Activated T-helper 1 cell treated with anti-CD3 and anti-CD28 coated beads, Interleukin-2, amount 50 U/mL, for 16 hours (primary cell): Measurements from ENCODE around the gene KCNJ15.
"Not testable (repeated sequence)": the region's sequence is repeated elsewhere in the genome, so short reads cannot be mapped to it uniquely, and the experiment has no call there.

Experiments
- DNase-seq, 2 donors: peaks; one replicate each; pipeline ENCODE4 v3.0.0-alpha.2; 2020; ENCODE audit warnings: low read depth in 1 of 2, low spot score in 1 of 2

KCNJ15 gene

DNA sequence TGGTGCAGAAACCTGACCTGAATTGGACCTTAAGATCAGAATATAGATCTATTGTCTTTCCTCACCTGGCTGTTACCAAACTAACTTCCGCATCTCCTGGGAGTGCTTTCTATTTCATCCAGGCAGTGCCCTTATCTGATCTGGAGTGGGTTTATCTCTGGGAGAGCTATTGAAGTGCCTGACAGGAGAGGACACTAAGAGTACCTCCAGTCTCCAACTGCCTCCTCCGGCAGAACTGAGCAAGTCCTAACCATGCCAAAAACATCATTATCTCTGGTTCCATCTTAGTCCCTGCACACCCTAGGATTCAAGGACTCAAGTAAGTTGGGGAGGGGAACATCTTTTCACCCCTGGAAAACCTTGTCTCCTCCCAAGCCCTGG is 12.4 kb upstream of the KCNJ15 start:
- DNase-seq = no peak

DNA sequence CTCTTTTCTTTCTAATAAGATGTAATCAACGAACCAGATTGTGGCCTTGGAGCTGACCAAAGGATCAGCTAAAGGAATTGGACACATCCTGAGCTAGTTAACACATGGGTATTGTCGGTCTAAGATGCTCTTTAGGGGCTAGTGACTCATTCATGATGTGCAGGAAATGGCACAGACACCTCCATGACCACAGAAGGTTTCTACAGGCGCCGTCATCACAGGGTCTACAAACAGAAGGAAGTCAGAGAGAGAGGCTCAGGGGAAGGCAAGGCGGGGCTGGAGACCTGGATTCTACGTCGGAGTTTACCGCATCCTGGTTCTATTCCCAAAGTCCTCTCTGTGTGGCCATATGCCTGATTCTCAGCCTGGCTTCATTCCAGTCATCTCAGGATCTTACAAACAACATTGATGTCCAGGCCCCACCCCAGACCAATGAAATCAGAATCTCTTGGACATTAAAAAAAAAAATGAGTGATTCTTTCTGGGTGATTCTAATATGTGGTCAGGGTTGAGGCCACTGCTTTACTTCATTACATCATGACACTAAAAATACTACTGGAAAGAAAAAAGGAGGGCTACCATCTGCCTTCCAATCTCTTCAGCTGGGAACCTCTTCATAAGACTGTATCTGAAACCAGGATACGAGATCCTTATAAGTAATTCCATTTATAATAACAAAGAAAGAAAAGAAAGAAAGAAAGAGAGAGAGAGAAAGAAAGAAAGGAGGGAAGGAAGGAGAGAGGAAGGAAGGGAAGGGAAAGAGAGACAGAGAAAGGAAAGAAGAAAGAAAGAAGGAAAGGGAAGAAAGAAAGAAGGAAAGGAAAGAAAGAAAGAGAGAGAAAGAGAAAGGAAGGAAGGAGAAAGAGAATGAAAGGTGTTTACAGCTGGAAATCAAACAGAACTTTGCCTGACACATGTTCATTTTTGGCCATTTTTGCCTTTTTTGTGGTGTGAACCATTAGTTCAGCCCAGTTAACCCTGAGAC is 11.6 kb upstream of the KCNJ15 start:
- peak; percentile 17 to 25 for DNase-seq

DNA sequence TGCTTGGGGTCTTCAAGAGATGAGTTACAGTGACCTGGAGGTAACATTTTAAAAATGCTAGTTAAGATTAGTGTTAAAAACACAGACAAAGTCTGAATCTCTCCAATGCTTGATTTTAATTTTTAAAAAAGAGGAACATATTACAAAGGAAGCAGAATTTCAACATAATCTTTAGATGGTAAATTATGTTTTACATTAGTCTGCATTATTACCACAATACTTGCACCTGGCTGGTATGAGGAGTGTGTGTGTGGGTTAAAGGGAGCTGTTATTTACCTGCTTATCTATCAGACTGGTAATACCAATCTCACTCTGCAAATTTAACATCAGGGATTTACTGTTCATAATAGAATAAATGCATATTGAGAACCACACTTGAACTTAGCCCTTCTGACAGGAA is 10.3 kb upstream of the KCNJ15 start:
- DNase-seq = no peak

DNA sequence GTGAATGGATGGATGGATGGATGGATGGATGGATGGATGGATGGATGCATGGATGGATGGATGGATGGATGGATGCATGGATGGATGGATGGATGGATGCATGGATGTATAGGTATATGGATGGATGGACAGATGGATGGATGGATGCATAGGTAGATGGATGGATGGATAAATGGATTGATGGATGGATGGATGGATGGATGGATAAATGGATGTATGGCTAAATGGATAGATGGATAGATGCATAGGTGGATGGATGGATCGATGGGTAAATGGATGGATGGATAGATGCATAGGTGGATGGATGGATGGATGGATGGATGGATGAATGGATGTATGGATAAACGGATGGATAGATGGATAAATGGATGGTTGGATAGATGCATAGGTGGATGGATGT is 9.7 kb upstream of the KCNJ15 start:
- DNase-seq = not testable (repeated sequence)

DNA sequence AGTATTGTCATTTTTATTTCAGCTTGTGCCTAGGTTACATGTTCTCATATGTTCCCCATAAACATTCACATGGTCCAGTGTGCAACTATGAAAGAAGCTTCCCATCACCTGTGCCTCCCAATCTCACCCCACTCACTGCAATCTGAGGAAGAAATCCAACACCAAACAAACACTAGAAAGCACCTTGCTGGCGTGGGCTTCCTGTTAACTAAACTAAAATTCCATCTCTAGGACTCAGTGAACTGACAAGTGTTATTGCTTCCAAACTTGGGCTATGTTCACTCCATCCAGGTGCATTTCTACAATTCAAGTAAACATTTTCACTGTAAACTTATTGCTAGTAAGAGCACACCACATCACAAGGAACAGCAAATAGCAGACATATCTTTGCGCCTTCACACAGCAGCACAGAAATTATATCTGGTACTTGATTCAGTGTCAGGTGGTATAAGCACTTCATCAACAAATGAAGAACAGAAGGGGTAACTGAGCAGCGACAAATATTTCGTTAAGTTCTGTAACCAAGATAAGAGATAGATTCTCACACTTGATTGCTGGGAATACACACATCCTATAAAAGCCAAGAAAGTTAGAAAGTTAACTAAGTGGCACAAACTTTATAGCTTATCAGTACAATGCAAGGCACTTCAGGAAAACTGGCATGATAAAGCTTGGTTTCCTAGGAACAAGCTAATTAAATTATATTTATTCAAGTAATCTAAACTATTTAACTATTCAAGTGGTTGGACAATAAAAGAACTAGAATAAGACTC is 8.9 kb upstream of the KCNJ15 start:
- DNase-seq = no peak

DNA sequence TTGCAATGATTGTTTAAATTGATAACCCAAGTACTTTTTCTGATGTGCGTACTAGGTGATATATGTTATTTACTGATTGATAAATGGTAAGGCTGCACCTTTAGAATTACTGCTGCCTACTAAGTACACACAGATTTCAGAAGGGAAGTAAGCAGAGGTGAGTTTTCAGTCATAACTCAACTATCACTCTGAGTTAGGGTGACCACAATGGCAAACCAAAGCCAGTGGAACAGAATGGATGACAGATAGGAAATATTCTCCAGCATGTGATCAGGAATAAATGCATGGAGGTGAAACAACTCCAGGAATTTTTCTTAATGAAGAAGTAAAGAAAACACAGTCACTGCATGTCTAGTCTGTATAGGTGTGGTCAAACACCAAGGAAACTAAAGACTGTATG is 7.5 kb upstream of the KCNJ15 start:
- no peak for DNase-seq

DNA sequence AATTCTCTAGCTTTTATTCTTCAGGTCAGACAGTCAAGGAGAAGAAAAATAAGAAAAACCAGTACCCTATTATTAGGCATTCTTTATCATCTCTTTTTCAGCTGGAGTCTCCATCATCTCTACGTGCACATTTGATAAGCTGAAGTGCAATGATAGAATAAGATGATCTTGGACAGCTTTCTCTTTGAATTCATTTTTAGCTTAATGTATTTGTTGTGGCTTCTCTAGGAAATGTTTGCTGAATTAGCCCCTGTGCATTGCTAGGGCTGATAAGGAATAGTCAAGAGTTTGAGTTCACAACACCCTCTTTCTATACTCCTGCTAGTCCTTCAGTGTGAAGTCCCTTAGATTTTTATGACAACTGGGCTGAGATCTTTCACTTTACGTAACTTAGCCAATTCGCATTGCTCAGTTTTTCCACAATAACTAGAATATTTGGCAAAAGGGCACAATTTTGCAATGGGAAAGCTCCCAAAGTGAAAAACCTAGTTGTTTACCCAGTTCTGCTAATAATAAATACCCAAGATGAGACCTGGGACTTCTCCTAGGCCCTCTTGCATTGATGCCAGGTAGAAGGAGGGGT is 7.0 kb upstream of the KCNJ15 start:
- DNase-seq = no peak

DNA sequence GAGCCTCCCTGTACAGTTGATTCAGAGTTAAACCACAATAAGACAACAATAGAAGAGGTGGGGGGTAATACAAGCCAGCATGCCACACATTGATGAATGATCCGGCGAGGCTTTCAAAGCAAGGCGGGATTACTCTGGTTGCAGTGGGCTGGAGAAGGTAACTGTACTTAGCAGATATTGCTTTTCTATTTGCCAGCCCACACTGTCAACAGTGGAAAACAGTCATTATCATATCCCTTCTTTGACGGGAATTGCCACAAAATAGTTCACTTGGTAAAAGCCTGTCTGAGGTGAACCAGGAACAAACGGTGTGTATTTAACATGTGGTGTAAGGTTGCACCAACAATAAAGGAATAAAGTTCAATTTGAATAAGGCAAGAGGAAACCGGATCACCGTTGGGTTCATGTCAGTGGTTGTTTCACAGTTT is 5.8 kb upstream of the KCNJ15 start:
- DNase-seq = no peak

DNA sequence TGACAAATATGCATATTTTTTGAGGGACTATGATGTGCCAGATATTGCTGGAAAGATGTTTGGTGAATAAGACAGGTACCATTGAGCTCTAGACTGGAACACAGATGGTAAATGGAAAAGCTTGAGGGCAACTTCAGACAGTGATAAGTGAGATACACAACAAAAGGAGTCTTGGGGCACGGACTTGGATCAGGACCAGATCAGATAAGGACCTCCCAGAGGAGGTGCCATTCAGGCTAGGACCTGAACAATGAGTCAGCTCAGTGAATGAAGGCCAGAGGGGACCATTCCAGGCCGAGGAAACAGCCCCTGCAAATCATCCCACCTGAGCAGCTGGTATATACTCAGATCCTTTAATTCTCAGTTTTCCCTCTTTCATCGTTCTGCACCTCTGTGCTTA is 1.8 kb upstream of the KCNJ15 start:
- DNase-seq = no peak

DNA sequence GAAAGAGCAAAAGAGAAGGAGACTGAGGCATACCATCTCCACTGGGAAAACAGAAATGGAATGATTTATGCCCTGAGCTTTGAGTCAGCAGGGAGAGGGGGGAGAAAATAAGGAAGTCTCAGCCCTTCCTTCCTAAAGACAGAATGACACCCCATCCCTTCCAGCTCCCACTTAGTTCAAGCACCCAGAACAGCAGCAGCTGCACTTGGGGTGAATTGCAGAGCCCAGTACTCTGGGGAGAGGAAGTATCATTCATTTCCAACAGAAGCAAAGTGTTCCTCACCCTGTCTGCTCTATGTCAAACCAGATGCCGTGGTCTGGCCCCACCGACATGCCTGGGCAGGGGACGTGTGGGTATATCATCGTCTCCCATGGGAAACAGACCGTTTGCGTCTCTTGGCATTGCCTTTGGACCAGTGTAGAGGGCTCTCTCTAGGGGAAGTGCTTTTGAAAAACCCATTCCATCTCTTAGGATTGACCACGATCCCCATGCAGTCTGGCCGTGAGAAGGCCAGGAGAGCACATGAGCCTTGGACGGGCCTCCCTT is 1.1 kb upstream of the KCNJ15 start:
- DNase-seq = no peak

DNA sequence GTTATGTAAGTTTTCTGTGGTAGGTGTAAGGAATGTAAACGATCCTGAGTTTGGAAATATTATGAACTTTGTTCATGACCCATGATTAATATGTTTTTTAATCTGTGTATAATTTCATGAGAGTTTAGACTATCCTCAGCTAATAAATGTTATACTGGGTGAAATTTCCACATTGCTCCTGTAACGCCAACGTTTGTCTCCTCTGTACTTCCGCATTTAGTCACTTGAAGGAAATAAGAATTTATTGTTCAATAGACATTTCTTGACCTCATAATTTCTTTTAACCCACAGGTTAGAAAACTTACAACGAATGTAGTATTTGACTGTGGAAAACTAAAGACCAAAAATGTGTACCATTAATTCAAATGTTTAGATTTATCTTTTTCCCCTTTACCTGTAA is 876 bp downstream of the KCNJ15 start:
- DNase-seq = no peak

DNA sequence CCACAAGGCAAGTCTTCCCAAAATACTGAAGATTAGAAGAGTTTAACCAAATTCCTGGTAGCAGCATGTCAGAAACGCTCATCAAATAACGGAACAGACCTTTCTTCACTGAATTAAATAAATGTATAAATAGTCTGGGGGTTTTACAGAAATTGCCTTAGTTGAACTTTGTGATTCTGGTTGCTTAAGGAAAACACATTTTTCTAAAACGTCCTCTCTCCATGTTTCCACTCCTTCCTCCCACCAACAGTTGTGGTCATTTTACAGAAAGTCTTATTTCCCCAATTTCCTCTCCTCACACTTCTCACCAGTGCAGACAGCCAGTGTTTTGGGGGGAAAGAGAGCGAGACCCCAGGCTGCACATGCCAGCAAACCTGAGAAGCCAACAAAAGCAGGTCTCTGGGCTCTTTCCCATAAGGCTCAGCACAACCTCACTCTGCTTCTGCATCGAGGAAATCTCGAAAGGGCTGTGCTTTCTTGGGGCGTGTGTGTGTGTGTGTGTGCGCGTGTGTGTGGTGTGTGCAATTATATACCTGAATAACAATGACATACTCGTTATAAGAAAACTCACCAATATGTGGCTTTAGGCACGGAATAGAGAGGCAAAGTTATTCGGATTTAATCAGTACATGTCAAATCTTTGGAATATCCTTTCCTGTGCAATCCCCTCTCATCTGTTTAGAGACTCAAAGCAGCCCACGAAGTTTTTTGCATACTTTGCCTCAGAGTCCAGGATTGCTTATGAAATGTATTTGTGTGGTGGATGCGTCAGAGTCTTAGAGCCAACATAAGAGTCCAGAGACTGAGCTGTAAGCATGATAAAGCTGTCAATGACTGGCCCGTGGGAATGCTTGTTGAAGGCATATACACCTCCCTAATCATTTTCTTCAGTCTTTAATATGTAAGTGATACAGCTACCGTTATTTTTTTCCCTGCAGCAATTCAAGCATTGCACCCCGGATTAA is 2.0 kb downstream of the KCNJ15 start:
- DNase-seq = no peak

DNA sequence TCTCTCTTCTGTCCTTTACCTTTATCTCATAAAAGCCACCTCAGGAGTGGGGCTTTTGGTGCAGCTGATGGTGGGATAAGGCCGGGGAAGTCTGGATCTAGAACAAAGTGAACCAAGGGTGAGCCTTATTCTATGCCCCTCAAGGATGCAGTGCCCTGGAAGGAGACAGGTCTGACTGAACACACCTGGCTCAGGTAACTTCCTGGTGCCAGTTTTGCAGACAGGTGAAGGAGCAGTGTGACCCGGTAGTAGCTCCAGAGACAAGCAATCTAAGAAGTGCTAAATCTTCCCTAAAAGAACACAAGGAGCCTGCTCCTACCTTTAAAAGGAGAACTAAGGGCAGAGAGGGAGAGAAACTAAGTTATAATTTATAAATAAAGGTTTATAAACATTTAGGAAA is 2.9 kb downstream of the KCNJ15 start:
- DNase-seq = no peak

DNA sequence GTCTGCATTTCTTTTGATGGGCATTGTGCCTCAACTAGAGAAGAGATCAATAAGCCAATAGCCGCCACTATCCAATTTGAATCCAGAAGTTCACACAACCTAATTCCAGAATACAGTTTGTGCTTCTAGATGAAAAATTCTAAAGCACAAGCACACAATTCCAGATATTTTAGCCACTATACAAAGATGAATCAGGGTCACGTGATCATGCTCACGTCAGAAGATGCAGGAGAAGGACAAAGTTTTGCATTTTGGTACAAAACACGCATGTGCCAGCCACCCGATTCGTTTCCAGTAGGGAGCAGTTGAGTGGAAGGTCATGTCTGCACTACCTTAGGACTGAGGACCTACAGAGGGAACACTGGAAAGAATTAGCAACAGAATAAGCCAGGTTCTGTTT is 3.6 kb downstream of the KCNJ15 start:
- no peak for DNase-seq

DNA sequence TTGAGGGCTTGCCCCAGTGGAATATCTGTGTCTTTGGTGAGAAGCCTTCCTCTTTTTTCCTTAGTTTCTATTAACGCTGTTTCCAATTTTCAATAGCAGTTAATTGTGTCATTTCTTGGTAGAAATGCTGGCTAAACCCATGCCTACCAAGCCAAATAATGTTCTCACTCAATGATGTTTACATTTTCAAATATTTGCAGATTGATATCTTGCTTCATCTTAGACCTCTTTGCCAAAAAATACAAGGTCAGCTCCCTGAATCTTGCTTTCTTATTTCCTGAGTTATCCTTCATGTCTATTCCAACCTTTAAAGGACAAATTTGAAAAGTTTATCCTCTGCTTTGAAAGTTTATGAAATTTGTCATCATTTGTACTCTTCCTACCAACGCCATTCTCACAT is 5.1 kb downstream of the KCNJ15 start:
- DNase-seq = no peak

DNA sequence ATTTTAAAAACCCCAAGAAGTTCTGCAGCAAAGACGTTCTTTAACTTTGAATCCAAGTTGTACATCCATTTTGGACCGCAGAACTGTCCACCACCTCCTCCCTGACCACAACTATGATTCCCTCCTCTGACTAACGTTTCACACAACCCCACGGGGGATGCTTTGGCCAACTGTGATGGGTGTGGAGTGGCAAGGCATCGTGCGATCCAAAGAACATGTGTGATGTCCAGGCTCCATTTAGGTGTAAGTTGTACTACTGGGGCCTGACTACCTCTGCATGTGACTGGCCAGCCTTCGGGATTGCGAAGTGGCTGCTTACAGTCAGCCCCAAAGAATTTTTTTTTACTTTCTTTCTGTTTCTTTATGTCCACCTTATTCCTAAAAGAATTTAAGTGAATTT is 6.7 kb downstream of the KCNJ15 start:
- no peak for DNase-seq

DNA sequence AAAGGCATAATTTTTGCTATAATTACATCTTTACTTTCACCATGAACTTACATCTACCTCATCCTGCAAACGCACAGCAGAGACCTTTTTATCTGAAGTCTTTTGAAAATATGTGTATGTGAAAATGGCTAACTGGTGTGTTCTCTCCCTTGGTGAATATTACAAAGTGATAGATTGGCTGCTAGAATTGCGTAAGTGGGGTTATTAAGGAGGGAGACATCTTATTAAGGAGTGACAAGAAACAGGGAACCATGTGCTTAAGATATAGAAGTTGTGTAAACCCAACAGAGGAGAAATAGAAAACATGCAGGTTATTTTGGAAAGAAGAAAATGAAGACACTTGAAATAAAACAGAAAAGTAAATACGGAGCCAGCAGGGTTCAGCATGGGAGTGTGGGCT is 7.8 kb downstream of the KCNJ15 start:
- no peak for DNase-seq

DNA sequence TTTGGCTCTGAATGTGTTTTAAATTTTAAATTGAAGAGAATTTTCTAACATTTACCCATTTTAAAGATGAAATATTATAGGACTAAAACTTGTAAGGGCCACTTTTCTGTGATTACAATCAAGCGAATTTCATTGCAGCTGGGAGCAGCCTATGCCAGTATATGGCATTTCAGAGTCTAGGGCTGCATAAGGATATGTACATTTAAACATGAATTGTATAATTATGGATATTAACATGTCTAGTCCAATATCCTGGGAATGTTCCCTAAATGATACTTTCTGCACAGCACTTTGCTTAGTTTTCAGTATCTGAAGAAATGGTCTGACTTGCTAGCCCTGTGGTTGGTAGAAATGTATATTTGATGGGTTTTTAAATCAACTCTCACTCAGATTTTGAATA is 8.4 kb downstream of the KCNJ15 start:
- no peak for DNase-seq

DNA sequence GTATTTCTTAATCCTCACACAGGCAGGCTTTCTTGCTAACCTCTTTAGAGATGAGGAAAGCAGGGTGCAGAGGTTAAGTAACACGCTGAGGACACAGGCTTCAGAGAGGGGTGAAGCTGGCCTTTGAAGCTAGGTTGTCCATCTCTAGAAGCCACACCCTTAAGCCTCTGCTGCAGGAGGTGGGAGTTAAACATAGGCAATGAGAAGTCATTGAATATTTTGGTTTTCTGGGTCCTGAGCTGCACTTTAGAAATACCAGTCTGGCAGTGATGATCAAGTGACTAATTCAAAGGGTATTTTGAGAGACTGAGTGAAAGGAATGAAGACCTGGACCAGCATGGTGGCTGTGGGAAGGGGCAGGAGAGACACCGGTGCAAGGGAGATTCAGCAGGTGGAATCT is 9.9 kb downstream of the KCNJ15 start:
- DNase-seq = no peak

DNA sequence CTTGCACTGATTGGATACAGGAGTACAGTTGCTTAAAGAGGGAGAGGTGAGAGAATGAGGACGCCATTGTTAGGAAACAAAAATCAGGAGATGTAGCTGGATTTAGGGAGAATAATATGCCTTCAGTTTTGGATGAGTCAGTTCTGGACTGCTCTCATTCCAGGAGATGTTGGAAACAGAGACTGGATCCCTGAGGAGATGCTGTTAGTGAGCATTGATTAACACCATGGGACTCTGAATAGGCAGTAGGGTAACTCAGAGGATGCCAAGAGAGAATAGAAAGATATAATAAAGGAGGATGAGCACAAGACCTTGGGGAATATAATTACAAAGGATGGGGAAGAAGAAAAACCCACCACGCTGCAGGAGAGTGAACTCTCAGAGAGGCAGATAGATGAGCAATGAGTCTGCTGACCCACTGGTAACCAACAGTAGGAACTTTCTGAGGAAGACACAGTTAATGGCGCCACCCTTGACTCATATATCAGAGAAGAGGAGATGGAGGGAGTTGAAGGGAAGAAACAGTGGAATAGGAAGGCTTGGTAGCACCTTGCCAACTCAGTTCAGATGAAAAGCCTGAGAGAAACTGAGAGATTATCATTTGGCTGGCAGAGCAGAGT is 10.5 kb downstream of the KCNJ15 start:
- no peak for DNase-seq
